Measurements from ENCODE around the gene AGER.
"Not testable (repeated sequence)": the region's sequence is repeated elsewhere in the genome, so short reads cannot be mapped to it uniquely, and the experiment has no call there.

Gene AGER

DNA sequence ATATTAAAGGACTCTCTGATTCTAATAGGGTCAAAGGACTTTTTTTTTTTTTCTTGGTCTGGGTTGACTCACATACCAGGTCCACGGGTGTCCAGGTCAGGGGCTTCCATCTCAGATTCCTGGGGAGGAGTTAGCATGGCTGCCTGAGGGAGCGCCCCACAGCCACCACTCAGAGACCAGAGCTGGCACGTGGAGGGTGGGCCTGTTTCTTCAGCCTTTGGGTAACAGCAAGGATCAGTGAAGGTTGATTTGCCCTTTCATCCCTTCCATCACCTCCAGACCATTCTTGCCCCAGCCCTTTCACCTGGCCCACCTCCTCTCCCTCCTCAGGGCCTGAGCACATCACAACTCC is 14.3 kb upstream of the AGER start:
- FAIRE-seq, result no peak

DNA sequence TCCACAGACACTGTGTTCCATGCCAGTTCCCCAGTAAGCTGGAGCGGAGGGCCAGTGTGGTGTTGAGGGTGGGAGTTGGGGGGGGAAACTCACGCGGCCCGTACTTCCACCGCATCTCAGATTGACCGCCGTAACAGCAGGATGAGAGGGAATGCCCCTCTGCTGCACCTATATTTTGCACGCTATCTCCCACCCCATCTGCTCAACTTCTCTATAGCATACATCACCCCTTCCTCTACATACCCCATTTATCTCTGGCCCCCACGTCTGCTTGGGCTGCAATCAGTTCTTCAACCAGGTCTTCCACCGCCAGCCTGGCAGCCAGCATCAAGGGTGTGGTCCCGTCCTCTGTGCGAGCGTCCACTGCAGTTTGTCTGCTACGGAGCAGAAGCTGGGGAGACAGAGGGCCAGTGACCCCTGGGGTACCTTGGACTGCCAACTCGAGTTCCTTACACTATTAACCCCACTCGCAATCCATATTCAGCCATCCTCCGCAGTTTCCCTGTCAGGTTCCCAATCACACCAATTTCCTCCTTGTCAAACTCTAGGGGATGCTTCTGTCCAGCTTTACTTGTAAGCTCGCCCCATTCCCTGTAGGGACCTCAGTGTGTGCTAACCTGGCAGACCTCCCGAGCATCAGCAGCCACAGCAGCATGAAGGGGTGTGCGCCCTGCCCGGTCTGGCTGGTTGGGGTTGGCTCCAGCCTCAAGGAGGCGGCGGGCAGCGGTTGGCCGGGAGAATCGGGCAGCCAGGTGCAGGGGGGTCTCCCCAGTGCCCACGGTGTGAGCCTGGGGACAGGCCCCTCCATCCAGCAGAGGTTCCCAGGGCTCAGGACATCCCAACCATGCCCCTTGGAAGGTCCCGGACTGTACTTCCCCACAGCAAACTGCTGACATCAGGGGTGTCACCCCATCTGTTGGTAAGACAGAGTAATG is 12.9 kb upstream of the AGER start:
- FAIRE-seq, result no peak

DNA sequence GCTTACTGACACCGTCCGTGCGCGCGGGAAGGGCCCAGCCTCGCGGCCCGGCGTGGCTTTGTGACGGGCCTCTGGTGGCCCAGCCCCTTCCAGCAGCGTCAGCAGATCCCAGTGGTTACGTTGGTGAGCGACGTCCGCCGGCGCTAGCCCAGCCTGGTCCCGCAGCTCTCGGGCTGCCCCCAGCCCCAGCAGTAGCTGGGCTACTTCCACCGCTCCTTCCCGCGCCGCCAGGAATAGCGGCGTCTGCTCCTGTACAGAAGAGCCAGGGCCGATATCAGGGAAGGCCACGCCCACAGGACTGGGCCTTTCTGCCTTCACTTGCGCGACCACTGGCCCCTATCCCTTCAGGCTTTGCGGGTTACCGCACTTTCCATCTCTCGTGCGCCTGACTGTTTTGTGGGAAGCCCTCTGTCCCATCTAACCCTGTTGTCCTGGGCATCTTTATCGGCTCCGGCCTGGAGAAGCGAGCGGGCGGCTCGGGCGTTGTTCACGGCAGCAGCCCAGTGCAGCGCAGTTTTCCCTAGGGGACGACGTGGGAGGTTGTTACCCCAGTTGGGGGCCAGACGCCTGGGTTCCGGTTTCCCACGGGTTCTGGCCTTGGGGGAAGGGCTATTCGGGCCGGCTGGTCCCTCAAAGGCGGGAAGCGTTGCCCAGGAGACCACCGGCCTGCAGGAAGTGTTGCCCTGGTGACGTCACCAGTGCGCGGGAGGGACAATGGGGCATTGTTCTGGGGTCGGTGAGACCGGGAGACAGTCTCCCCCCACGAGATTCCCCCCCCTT is 12.0 kb upstream of the AGER start:
- no peak for FAIRE-seq

DNA sequence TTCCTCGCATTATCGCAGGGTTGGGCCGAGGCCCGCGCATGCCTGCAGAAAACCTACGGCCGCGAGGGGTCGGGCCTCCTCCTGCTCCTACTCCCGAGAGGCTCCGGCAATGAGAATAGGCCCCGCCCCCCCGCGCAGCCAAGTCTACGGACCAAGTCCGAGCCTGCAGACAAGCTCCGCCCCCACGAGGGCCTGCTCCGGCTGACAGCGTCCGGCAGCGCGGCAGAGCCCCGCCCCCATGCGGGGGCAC is 11.5 kb upstream of the AGER start:
- FAIRE-seq, result no peak

DNA sequence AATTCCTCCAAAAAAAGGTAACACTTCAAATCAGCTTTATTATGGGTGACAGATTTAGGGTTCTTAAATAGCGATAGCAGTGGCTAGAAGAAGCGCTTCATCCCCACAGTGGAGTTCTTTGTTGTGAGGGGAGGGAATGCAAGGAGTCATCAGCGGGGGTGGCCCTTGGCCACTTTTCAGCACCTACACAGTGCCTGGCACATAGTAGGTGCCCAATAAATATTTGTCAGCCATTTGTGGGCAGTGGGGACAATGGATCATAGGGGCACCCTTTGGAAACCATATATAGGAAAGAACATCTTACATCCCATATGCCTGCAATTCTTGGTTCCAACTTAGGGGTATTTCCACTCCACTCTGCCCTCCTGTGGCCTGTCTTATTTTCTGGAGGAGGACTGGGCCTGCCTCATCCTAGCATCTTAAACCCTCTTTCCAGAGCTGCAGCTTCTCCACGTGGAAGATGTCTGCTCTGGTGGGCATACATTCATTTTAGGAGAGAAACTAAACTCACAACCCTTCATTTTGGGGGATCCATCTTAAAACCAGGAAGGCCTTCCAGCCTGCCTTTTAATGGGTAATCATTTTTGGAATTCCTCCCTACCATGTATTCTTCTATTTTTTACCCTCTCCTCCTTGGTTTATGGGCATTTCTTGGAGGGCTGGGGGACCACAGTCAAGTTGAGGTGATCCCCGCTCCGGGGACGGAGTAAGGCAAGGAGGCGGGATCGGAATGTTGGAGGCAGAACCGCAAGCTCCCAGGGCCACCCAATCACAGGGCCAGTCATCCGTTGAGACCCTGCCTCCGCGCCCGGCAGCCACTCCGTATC is 11.0 kb upstream of the AGER start:
- FAIRE-seq, result no peak

DNA sequence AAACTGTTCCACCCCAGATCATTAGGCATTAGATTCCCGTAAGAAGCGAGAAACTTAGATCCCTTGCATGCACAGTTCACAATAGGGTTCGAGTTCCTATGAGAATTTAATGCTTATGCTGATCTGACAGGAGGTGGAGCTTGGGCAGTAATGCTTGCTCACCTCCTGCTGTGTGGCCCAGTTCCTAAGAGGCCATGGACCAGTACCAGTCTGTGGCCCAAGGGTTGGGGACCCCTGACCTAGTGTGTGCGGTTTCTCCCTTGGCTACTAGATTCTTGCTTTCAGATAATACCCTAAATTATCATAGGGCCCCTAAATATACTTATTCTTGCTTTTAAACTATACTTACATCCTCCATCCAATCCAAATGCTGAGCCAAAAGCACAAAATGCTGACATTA is 10.3 kb upstream of the AGER start:
- FAIRE-seq, result no peak

DNA sequence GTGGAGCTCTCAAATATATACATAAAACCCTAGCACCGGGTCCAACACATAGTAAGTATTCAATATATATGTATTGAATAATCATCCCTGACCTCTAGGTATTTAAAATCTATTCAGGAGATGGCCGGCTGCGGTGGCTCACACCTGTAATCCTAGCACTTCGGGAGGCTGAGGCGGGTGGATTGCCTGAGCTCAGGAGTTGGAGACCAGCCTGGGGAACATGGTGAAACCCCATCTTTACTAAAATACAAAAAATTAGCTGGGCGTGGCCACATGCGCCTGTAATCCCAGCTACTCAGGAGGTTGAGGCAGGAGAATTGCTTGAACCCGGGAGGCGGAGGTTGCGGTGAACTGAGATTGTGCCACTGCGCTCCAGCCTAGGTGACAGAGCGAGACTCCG is 9.0 kb upstream of the AGER start:
- FAIRE-seq, result not testable (repeated sequence)

DNA sequence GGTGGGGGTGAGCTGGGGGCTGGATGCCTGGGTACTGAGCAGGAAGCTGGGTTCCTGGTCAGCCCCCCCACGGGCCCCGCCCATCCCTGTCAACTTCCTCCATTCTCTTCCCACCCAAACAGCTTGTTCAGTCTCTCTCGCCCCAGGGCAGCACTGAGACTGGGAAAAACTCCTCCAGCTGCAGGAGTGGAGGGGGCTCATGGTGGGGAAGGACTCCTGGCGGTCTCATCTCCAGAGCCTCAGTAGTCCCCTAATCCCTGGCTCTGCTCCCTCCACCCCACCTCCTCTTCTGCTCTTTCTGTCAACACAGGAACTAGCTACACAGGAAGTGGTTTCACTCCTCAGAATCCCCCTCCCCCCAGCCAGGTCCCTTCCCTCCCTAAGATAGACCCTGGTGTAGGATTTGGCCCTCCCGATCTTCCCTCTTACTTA is 8.6 kb upstream of the AGER start, which contains the start of gene GPSM3:
GPSM3 (minus strand) TSS at position 36 of the 432 bp plus-strand sequence. CDS start 130 bp downstream, outside the sequence.
- no peak for FAIRE-seq

DNA sequence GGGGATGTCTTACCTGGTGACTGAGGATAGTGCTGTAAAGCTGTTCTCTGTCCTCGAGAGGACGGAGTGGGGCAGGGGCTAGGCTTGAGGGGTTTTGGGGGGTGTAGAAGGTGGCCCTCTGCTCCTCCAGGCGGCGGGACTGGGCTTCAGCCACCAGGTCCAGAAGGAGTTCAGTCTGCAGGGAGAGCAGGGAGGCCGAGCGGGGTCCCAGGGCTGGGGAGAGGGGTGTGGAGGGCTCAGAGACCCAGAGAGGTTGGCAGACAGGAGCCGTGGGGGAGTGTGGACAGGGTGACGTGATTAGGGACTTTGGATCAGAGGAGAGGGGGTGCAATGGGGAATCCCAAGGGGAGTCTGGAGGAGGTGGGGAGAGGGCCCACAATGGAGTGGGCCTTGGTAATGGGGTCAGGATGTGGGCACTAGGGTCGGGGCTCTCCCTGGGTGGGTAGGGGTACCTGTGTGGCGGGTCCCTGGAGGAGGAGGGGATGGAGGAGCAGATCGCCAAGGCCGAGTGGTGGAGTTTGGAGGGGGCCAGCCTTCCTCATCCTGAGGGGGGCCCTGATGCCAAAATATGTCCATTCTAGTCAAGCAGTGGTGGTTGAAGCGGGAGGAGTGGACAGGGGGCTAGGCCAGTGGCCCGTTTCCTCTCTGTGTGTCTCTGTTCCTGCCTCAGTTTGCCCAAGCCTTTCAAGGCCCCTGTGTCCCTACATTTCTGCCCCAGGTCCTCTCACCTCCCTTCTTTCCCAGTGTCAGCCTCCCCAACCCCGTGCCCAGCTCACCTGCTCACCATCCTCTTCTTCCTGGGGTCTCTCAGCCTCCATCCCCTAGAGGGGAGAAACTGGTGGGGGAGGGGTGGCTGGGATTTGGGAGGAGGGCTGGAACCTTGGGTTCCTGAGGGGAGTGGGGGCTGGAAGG is 7.9 kb upstream of the AGER start:
- FAIRE-seq, result no peak

DNA sequence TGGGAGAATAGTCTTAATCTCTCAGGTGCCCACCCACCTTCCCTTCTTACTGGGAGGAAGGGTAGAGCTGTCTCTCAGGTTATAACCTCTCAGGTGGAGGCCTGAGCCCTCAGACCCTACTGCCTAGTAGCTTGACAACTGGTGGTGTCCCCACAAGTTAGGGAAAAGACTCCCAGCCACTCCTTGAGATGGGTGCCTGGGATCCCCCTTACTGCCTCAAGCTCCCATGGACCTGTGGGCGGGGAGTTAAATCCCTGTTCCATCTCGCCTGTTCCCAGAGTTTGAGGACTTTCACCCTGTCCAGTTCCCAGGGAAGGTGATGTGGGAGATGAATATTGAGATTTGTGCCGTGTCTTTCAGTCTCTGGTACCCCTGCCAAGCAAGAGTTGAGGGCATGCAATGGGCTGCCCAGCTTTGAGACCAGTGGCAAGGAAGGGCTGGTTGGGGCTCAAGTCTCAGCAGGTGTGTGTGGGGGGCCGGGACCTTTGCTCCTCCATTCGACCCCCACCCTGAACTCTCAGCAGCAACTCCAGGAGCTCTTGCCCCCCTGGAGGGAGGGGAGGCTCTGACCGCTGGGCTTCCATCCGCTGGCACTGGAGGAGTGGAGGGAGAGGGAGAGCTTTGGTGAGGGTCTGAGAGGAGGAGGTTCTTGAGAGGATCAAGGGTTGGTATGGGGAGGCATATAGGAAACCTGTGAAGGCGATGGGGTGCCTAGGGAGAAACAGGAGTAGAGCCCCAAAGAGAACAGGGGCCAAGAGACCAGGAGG is 7.0 kb upstream of the AGER start:
- no peak for FAIRE-seq

DNA sequence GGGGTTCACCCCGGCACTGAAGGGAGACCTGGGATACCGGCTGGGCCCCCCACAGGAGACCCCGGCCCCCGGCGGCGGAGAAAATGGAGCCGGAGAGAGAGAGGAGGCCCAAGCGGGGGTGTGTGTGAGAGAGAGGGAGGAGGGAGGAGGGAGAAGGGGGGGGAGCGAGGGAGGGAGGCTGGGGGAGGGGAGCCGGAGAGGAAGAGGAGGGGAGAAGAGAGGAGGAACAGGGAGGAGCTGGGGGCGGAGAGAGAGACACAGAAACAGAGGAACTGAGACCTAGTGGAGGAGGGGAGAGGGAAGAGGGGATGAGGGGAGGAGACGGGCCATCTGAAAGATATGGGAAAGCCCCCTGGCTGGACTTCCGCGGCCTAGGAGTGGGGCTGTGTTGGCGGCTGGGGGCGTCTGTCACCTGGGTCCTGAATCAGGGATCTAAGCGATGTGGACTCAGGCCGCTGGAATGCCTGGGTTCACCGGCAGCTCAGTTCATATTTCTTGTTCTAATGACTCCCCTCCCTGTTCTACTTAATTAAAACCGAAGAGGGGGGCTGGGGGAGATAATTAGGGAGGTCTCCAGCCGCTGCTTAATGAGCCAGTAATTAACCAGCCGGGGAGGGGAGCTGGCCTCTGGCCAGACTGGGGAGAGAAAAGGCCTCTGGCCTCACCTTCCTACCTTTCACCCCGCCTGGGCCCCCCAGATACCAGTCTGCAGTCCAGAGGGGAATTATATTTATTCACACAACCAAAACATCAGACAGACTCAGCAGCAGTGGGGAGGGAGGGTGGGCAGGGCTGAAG is 6.2 kb upstream of the AGER start, which contains the start of gene PBX2:
PBX2 (minus strand) TSS at position 149 of the 798 bp plus-strand sequence. CDS start 287 bp downstream, outside the sequence.
- no peak for FAIRE-seq

DNA sequence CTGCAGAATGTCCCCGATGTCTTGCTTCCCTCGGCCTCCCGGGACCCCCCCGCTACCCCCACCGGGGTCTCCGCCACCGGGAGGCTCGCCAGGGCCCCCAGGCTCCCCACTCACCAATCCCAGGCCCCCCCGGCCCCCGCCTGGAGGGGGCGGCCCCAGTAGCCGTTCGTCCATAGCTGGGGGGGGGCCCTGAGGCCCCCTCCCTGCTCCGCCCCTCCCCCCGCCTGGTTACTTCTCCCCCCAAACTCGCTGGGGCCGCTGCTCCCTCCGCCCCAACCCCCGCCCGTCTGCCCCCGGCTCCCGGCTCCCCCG is 5.6 kb upstream of the AGER start:
- FAIRE-seq, result no peak

DNA sequence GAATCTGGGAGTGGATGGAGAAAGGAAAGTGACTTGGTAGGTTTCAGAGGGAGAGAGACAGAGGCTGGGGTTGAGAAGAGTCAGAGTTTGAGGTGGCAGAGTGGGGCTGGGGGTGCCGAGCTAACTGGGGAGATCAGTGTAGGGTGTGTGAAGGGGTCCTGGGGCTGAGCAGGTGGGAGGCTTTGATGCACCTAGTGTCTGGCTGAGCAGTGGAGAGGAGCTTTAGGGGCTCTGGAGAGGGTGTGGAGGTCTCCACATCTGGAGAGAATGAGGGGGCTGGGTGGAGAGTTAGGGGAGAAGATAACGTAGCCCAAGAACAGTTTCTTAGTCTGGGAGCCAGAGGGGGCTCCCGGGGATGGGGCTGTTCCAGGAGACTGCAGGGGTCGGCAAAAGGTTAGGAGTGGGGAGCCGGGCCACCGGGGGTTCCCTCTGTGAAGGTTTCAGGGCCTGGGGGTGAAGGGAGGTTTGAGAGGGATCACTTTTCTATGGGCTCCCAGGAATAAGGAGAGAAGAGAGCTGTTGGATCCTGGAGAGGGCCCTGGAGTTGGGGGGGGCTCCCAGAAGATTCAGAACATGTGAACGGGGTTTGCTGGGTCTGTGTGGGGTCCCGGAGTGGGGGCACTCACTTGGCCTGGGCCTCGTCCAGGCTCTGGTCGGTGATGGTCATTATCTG is 5.2 kb upstream of the AGER start:
- FAIRE-seq, result no peak

DNA sequence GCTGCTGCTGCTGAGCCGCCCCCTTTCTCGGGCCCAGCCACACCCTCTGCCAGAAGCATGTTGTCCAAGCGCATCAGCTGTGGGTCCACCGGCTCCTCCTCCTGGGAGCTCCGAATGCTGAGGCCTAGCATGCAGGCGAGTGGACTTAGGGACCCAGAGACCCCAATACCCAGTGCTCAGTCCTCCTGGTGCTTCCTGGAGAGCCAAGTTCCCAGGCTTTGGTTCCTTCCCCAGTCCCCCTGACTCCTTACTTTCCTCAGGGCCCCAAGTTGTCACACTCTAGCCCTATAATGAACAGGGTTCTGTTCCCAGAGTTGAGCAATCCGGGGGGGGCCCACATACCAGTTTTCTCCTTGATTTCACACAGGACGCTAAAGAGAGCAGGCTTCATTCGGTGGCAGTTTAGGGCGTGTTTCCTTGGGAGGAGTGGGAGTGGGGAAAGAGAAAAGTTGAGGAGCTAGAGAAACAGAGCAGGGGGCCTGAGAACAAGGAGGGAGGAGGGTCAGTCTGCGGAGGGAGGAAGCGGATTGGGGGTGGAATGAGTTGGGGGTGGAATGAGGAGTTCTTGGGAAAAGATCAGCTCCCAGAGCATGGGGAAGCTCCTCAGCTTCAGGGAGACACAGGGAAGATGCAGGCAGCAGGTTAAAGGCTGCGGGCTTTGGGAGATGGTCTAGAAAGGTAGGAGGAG is 4.5 kb upstream of the AGER start:
- FAIRE-seq, result no peak

DNA sequence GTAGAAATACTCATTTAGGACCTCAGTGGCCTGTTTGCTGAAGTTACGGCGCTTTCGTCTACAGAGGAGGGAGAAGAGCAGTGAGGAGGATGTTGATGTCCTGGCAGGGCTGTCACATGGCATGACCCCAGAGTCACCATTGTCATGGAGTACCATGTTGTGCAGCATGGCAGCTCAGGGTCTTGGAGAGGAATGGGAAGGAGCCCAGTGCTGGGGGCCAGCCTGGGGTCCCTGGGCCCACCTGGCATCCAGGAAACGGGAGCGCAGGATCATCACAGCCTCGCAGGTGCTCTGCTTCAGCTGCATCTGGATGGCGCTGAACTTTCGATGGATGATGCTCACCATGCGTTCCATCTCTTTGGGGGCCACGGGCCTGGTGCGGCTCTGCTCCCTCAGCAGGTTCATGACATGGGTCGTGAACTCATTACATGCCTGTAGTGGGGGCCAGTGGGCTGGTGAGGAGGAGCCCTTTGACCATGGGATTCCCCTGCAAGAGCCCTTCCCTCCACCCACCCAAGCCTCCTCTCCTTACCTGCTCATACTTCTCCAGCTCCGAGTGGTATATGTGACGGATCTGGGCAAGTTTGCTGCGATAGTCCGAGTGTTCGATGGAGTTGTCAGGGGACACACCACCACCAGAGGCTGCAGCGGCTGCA is 3.8 kb upstream of the AGER start:
- FAIRE-seq, result not testable (repeated sequence)

DNA sequence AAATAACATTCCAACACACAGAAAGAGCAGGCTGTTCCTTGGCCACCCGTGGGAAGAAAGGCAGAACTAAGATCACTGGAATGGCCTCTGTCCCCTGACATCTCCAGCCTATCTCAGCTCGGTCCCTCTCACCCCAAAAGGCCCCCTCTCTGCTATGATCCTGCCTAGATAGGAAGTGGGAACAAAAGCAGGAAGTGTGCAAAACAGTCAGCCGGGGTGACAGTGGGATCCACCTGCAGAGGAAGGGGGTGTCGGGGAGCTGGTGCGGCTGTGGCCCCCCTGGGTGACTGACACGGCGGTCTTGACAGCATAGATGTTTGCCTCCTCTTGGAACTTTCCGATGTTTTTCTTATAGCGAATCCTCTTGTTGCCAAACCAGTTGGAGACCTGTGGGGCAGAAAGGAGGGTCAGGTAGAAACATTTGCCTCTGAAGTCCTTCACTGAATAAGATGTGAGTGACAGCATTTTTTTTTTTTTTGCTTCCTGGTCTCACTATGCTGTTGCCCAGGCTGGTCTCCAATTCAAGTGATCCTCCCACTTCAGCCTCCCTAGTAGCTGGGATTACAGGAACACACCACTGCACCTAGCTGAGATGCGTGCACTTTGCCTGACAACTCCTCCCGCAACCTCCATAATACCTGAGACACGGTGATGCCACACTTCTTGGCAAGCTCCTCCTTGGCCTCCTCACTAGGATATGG is 3.1 kb upstream of the AGER start:
- no peak for FAIRE-seq

DNA sequence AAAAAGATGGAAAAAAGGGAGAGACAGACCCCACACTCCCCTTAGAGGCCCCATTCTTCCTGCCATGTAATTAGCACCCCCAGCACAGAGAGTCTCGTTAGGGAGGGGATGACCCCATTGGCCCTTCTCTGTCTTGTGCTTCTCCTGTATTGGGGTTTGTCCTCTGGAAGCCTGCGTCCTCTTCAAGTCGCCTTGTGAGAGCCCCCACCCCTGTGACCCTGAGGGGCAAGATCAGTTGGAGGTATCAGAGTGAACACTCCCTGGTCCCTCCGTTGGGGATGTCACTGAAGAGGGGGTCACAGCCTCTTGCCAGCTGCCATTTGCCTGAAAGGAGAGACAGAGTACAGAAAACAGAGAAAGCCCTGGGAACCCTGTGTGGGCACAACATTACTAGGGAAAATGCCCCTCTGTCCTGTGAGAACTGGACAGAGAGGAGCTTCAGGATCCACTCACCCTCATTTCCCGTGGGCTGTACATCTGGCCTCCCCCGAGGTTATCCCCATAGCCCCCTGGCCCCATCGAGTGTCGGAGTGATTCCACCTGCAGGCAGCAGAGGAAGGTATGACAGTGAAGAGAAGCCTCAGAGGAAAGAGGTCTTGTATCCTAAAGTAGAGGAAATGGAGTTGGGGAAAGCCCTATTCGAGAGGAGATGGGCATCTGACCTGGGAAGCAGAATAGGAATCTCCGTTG is 2.2 kb upstream of the AGER start:
- FAIRE-seq, result not testable (repeated sequence)

Measured in islet of Langerhans (tissue), 1 donor.